Measurements from ENCODE around the gene PLA2G15.
"Not testable (repeated sequence)": the region's sequence is repeated elsewhere in the genome, so short reads cannot be mapped to it uniquely, and the experiment has no call there.

The PLA2G15 gene

GRCh38 chr16:68279726-68280558, 34.8 kb downstream of the PLA2G15 start:
- DNase-seq (ENCODE audit: low spot score) = no peak

GRCh38 chr16:68281368-68282063, 36.3 kb downstream of the PLA2G15 start:
- DNase-seq (ENCODE audit: low spot score) = peak; percentile 27

- no peak for DNase-seq (ENCODE audit: low spot score)
These were observed 36.9 kb downstream of the PLA2G15 start for GRCh38 chr16:68282064-68282452.

DNA sequence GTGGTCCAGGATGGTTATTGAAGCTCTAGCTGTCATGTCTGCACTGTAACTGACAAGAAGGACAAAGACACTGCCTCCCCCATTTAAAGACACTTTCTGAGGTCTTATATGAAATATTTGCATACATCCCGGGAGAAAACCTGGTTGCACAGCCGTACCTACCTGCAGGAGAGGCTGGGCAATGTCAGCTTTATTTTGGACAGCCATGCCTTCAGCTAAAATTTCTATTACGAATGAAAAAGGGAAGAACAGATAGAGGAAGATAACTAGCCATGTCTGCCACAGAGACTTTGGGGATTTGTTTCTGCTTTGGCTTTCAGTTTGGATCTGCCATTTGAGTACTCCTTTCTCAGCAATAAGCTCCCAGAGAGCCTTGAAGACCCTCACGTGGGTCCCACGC, 38.2 kb downstream of the PLA2G15 start:
- no peak for DNase-seq (ENCODE audit: low spot score)

- no peak for DNase-seq (ENCODE audit: low spot score)
These were observed 38.8 kb downstream of the PLA2G15 start for GRCh38 chr16:68283801-68284598.

GRCh38 chr16:68284847-68285246, 39.7 kb downstream of the PLA2G15 start:
- DNase-seq (ENCODE audit: low spot score) = no peak

GRCh38 chr16:68285683-68286082, 40.5 kb downstream of the PLA2G15 start:
- no peak for DNase-seq (ENCODE audit: low spot score)

DNA sequence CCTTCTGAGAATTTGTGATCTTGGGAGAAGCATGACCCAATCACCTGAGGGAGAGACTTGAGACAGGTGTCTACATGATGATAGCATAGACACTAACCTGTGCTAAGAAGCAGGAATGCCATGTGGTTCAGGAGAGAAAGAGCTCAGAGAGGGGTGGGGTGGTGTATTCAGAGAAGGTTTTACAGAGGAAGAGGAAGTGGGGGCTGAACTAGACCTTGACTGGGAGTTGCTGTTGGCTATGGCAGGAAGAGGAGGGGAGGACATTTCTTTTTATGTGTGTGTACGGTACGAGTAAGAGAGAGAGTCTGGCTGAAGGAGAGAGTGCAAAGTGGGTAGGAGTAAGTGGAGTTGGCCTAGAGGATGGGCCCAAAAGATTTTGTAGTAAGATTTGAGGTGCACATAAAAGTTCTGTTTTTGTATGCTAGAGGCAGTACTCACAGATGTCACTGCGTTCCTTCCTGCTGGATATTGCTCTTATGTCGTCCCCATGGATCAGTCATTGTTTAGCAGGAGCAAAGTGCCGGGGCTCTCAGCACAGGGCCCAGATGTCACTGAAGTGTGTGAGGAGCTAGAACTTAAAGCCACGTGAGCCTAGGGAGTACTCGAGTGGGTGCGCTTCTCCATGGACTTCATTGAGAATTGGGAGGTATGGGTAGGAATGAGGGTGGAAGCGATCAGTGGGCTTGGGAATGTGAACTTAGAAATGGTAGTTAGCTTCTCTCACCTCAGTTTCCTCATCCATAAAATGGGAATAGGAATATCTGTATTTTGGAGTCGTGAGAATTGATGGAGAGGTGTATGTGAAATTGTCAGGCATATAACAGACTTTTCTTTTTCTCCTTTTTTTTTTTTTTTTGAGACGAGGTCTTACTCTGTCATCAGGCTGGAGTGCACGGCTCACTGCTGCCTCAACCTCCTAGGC, 41.2 kb downstream of the PLA2G15 start:
- peak; percentile 71 for DNase-seq (ENCODE audit: low spot score)

GRCh38 chr16:68287276-68288251, 42.4 kb downstream of the PLA2G15 start:
- peak; percentile 67 for DNase-seq (ENCODE audit: low spot score)

- no peak for DNase-seq (ENCODE audit: low spot score)
These were observed 43.1 kb downstream of the PLA2G15 start for GRCh38 chr16:68288252-68288650.

DNA sequence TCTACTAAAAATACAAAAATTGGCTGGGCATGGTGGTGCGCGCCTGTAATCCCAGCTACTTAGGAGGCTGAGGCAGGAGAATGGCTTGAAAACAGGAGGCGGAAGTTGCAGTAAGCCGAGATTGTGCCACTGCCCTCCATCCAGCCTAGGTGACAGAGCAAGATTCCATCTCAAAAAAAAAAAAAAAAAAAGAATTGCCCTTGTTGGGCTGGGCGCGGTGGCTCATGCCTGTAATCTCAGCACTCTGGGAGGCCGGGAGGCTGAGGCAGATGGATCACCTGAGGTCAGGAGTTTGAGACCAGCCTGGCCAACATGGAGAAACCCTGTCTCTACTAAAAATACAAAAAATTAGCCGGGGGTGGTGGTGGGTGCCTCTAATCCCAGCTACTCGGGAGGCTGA, 43.6 kb downstream of the PLA2G15 start:
- not testable (repeated sequence) for DNase-seq (ENCODE audit: low spot score)

DNA sequence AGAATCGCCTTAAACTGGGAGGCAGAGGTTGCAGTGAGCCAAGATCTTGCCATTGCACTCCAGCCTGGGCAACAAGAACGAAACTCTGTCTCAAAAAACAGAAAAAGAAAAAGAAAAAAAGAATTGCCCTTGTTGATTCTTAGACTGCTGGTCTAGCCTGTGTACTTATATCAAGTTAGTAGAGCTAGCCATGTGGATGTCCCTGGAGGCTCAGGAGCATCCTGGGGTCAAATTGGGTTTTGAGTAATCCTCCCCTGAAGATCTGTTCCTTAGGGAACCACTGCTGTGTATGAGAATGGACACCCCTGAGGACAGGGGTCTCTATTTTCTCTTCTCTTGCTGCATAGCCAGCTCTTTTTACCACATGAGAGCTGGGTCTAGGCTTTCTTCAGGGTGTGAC, 44.0 kb downstream of the PLA2G15 start:
- DNase-seq (ENCODE audit: low spot score) = no peak

- DNase-seq (ENCODE audit: low spot score) = peak; percentile 51
These were observed 44.6 kb downstream of the PLA2G15 start for GRCh38 chr16:68289621-68290329.

GRCh38 chr16:68290450-68290849, 45.3 kb downstream of the PLA2G15 start:
- DNase-seq (ENCODE audit: low spot score) = no peak

- DNase-seq (ENCODE audit: low spot score) = no peak
These were observed 46.1 kb downstream of the PLA2G15 start for GRCh38 chr16:68291227-68291626.

- DNase-seq (ENCODE audit: low spot score) = no peak
These were observed 47.3 kb downstream of the PLA2G15 start for GRCh38 chr16:68292425-68292824.

DNA sequence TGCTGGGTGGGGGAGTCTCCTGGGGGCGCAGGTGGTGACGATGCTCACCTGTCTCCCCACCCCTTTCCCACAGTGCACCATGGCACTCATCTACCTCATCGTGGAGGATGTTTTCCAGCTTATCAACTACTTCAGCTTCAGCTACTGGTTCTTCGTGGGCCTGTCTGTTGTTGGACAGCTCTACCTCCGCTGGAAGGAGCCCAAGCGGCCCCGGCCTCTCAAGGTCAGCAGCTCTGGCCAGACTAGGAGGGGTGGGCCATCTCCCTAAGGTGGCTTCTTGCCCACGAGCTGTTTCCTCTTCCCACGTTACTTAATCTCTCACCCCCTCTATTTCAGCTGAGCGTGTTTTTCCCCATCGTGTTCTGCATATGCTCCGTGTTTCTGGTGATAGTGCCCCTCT, 51.1 kb downstream of the PLA2G15 start:
- DNase-seq (ENCODE audit: low spot score) = no peak

GRCh38 chr16:68296693-68297092, 51.5 kb downstream of the PLA2G15 start:
- no peak for DNase-seq (ENCODE audit: low spot score)

- DNase-seq (ENCODE audit: low spot score) = no peak
These were observed 52.7 kb downstream of the PLA2G15 start for GRCh38 chr16:68297908-68298307.

DNA sequence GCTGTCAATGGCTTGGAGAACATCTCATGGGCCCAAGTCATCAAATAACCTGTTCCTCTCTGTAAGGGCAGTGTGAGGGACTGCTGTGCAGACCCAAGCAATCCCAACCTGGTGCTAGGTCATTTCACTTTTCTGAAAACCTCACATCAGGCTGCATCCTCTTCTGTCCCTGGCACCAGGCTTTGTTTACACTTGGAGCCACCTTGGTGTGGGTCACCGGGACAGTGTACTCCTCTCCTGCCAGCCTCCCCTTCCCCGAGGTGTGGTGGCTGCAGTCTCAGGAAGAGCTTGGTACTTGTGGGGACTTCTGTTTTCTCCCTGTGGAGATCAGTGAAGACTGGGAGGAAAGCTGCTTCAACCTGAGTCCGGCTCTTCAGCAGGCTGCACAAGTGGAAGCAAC, 53.1 kb downstream of the PLA2G15 start:
- DNase-seq (ENCODE audit: low spot score) = no peak

Measured in CD4-positive, alpha-beta T cell treated with Interleukin-6 at 100 ng/mL for 8 hours (primary cell).